Muscle of back (tissue), 11 donors: ENCODE data around the gene ATP5PF. TPM values are rescaled to one million over a fixed set of nuclear protein-coding genes. Genes with fewer than 3 reads are reported as not detected.
"Not testable (repeated sequence)": the region's sequence is repeated elsewhere in the genome, so short reads cannot be mapped to it uniquely, and the experiment has no call there.

Experiments
- DNase-seq, 3 donors: peaks; one replicate each; pipeline versions ENCODE4 v3.0.0 to v3.0.0-alpha.2; 2013
- polyA plus RNA-seq, 10 donors: library from polyadenylated mRNA; unstranded; fragments of 120-200 nt; gene quantifications; one replicate each; pipeline ENCODE4 v1.2.1, GENCODE V29; 2013; ENCODE audit not compliant: insufficient read length in 10 of 10

ATP5PF gene
- polyA plus RNA-seq, 10 donors: 241 to 304 (median 251) TPM

GRCh38 chr21:25735646-25736597, 1.2 kb upstream of the ATP5PF start:
- peak; percentile 87 to 95 (median 87) for DNase-seq

- no peak for DNase-seq
Observed at GRCh38 chr21:25734654-25734903, 125 bp downstream of the ATP5PF start.

- peak; percentile 29 to 73 (median 42) for DNase-seq
Observed at GRCh38 chr21:25733859-25734653, 648 bp downstream of the ATP5PF start.

- DNase-seq: peak in 1 of 3 donors; percentile 15
Observed at GRCh38 chr21:25732091-25732760, 2.5 kb downstream of the ATP5PF start.

- DNase-seq: no peak
Observed at GRCh38 chr21:25722631-25723030, 12.1 kb downstream of the ATP5PF start.

- no peak for DNase-seq
Observed at GRCh38 chr21:25721987-25722386, 12.7 kb downstream of the ATP5PF start.

- peak; percentile 6 to 32 (median 14) for DNase-seq
Observed at GRCh38 chr21:25717491-25718147, 17.1 kb downstream of the ATP5PF start.

GRCh38 chr21:25714066-25714465, 20.6 kb downstream of the ATP5PF start:
- not testable (repeated sequence) for DNase-seq

- DNase-seq: no peak
Observed at GRCh38 chr21:25710550-25710949, 24.2 kb downstream of the ATP5PF start.

GRCh38 chr21:25709684-25710265, 24.9 kb downstream of the ATP5PF start:
- DNase-seq: no peak

- DNase-seq: peak; percentile 35 to 70 (median 65)
Observed at GRCh38 chr21:25708467-25709065, 26.1 kb downstream of the ATP5PF start.

- no peak for DNase-seq
Observed at GRCh38 chr21:25701529-25701928, 33.2 kb downstream of the ATP5PF start.

- DNase-seq: no peak
Observed at GRCh38 chr21:25700741-25701140, 34.0 kb downstream of the ATP5PF start.

- DNase-seq: not testable (repeated sequence)
Observed at GRCh38 chr21:25695461-25695860, 39.2 kb downstream of the ATP5PF start.

- no peak for DNase-seq
Observed at GRCh38 chr21:25691976-25692375, 42.7 kb downstream of the ATP5PF start.

- no peak for DNase-seq
Observed at GRCh38 chr21:25689226-25689625, 45.5 kb downstream of the ATP5PF start.

- DNase-seq: no peak
Observed at GRCh38 chr21:25688275-25689155, 46.2 kb downstream of the ATP5PF start.

- DNase-seq: no peak
Observed at GRCh38 chr21:25687787-25688186, 46.9 kb downstream of the ATP5PF start.

- DNase-seq: no peak
Observed at GRCh38 chr21:25682382-25682781, 52.3 kb downstream of the ATP5PF start.

GRCh38 chr21:25676451-25676850, 58.3 kb downstream of the ATP5PF start:
- peak in 2 of 3 donors; percentile 22 to 27 for DNase-seq
